HepG2 (cell line): Measurements from ENCODE around the gene RLF. TPM values are rescaled to one million over a fixed set of nuclear protein-coding genes. Genes with fewer than 3 reads are reported as not detected.

Experiments used
- ATAC-seq: fragments of 200-7000 bp; cut with Tn5 transposase; 3 replicates; pipeline ENCODE4 v1.9.1; 2020; ENCODE audit warnings: mild to moderate bottlenecking, moderate library complexity
- BruUV-seq: library from RNA; stranded (reverse); fragments of 400-500 nt; replicated peaks from 2 replicates; lab custom pipeline; 2021; lab: Mats Ljungman, UMichigan
- CTCF ChIA-PET: fragments of 300-600 bp; formaldehyde crosslinking; extraction: SDS; loops from one replicate; lab custom pipeline; 2021; ENCODE audit warnings: low total read pairs, inconsistent platforms, low intra/inter-chr PET ratio; lab: Yijun Ruan, JAX
- POLR2A ChIA-PET: fragments of 350-600 bp; sonication (Branson Sonifier 250); formaldehyde crosslinking; loops from one replicate; lab custom pipeline; 2020; ENCODE audit warnings: antibody characterized with exemption, inconsistent platforms; lab: Yijun Ruan, JAX
- DNase-seq: peaks from one replicate; pipeline ENCODE4 v3.0.0-alpha.2; 2015; ENCODE audit warnings: low spot score
- FAIRE-seq: peaks from 3 replicates; lab custom pipeline; 2011; peaks lifted over from hg19 to GRCh38; lab: Jason Lieb, UNC
- H2AFZ ChIP-seq: one replicate; pipeline ENCODE4 v1.6.1; 2011; ENCODE audit warnings: low read length, inconsistent platforms
- H3K27ac ChIP-seq: fragments of 300-600 bp; 3 replicates; pipeline ENCODE4 v1.8.0; 2011; ENCODE audit warnings: mixed run types, mild to moderate bottlenecking, mixed read lengths, low read length, inconsistent platforms; ENCODE audit not compliant: insufficient read depth; ENCODE audit errors: extremely low read length
- H3K27me3 ChIP-seq, 2 experiments: fragments of 200-600 bp in 1 of 2; 2 replicates in 1 of 2; 3 replicates in 1 of 2; pipeline versions ENCODE4 v1.6.0 to v1.8.0; 2011; ENCODE audit warnings: low read length in 2 of 2, mild to moderate bottlenecking in 2 of 2, moderate library complexity in 2 of 2, inconsistent platforms in 1 of 2; ENCODE audit not compliant: insufficient read depth in 2 of 2, control insufficient read depth in 1 of 2
- H3K36me3 ChIP-seq, 2 experiments: fragments of 200-600 bp in 1 of 2; replicated peaks in 1 of 2; 2 replicates in 1 of 2; 3 replicates in 1 of 2; pipeline versions ENCODE4 v1.5.1 to v1.8.0; 2011; ENCODE audit warnings: low read length in 2 of 2, inconsistent platforms in 1 of 2; ENCODE audit not compliant: insufficient read depth in 2 of 2, control insufficient read depth in 1 of 2
- H3K4me1 ChIP-seq: 2 replicates; pipeline ENCODE4 v1.5.1; 2012; ENCODE audit warnings: low read length, inconsistent platforms; ENCODE audit not compliant: insufficient read depth
- H3K4me2 ChIP-seq: 2 replicates; pipeline ENCODE4 v1.6.0; 2011; ENCODE audit warnings: low read depth, low read length, inconsistent platforms
- H3K4me3 ChIP-seq, 3 experiments: fragments of 200-600 bp in 1 of 3; sonication (generic), shearing (Covaris generic) in 1 of 3; replicated peaks in 1 of 3; 2 replicates each; pipeline ENCODE4 v1.5.1; 2011 to 2016; ENCODE audit warnings: low read length in 3 of 3, inconsistent platforms in 2 of 3, low read depth in 2 of 3, mild to moderate bottlenecking in 2 of 3, control low read depth in 1 of 3, mixed read lengths in 1 of 3; ENCODE audit not compliant: insufficient read depth in 1 of 3
- H3K79me2 ChIP-seq: one replicate; pipeline ENCODE4 v1.6.1; 2011; ENCODE audit warnings: low read length, inconsistent platforms; ENCODE audit not compliant: insufficient read depth
- H3K9ac ChIP-seq: 2 replicates; pipeline ENCODE4 v1.6.0; 2011; ENCODE audit warnings: mild to moderate bottlenecking, low read depth, low read length, inconsistent platforms; ENCODE audit not compliant: insufficient read depth
- H3K9me3 ChIP-seq: 2 replicates; pipeline ENCODE4 v1.5.1; 2012; ENCODE audit warnings: mild to moderate bottlenecking, low read length
- H4K20me1 ChIP-seq: 2 replicates; pipeline ENCODE4 v1.6.0; 2011; ENCODE audit warnings: inconsistent platforms, mild to moderate bottlenecking, low read length, moderate library complexity; ENCODE audit not compliant: insufficient read depth
- CREB3 ChIP-seq: sonication (generic); formaldehyde crosslinking; IDR thresholded peaks from 2 replicates; pipeline ENCODE4 v1.5.0; 2020; ENCODE audit warnings: missing genetic modification reagents
- FOSL1 ChIP-seq: sonication (generic); formaldehyde crosslinking; IDR thresholded peaks from 2 replicates; pipeline ENCODE4 v1.9.0; 2021; ENCODE audit warnings: missing genetic modification reagents, borderline replicate concordance
- GLMP ChIP-seq: sonication (generic); formaldehyde crosslinking; IDR thresholded peaks from 2 replicates; pipeline ENCODE4 v1.9.0; 2021; ENCODE audit warnings: missing genetic modification reagents, mild to moderate bottlenecking, borderline replicate concordance
- HOXA5 ChIP-seq: sonication (generic); formaldehyde crosslinking; IDR thresholded peaks from 2 replicates; pipeline ENCODE4 v1.4.0; 2020; ENCODE audit warnings: missing genetic modification reagents
- KDM2A ChIP-seq: sonication (generic); formaldehyde crosslinking; IDR thresholded peaks from 2 replicates; pipeline ENCODE4 v1.4.0; 2020; ENCODE audit warnings: low read depth, missing genetic modification reagents, borderline replicate concordance
- MNT ChIP-seq: fragments of 450-650 bp; IDR thresholded peaks from 2 replicates; pipeline ENCODE4 v1.6.1; 2016
- MTA3 ChIP-seq: sonication (generic); formaldehyde crosslinking; IDR thresholded peaks from 2 replicates; pipeline ENCODE4 v1.4.0; 2020; ENCODE audit warnings: missing genetic modification reagents
- MXD1 ChIP-seq: sonication (generic); formaldehyde crosslinking; IDR thresholded peaks from 2 replicates; pipeline ENCODE4 v1.4.0; 2020; ENCODE audit warnings: mild to moderate bottlenecking, missing genetic modification reagents
- MXI1 ChIP-seq: IDR thresholded peaks from 3 replicates; pipeline ENCODE4 v1.6.1; 2012; ENCODE audit warnings: low read depth, low read length, inconsistent platforms, borderline replicate concordance
- PITX1 ChIP-seq: sonication (generic); formaldehyde crosslinking; IDR thresholded peaks from 2 replicates; pipeline ENCODE4 v1.5.1; 2020; ENCODE audit warnings: mild to moderate bottlenecking, missing genetic modification reagents
- PLRG1 ChIP-seq: fragments of 450-650 bp; conservative IDR thresholded peaks from 2 replicates; pipeline ENCODE4 v1.6.1; 2016
- TEF ChIP-seq: sonication (generic); formaldehyde crosslinking; IDR thresholded peaks from 2 replicates; pipeline ENCODE4 v1.5.0; 2020; ENCODE audit warnings: missing genetic modification reagents
- ZC3H4 ChIP-seq: sonication (generic); formaldehyde crosslinking; IDR thresholded peaks from 2 replicates; pipeline ENCODE4 v1.4.0; 2020; ENCODE audit warnings: missing genetic modification reagents, borderline replicate concordance
- ZMYM3 ChIP-seq: sonication (generic); formaldehyde crosslinking; IDR thresholded peaks from 2 replicates; pipeline ENCODE4 v1.5.1; 2020; ENCODE audit warnings: mild to moderate bottlenecking, missing genetic modification reagents
- ZSCAN21 ChIP-seq: sonication (generic); formaldehyde crosslinking; IDR thresholded peaks from 2 replicates; pipeline ENCODE4 v1.8.0; 2022; ENCODE audit warnings: mild to moderate bottlenecking, missing genetic modification reagents, moderate library complexity, borderline replicate concordance
- WGBS: methylation state at CpG from one replicate; pipeline ENCODE4 v1.1.6; 2017; ENCODE audit warnings: low lambda C conversion rate; 5-methylcytosine and 5-hydroxymethylcytosine counted together
- in situ Hi-C: cut with HindIII; loops from 2 replicates; pipeline ENCODE4 v1.10.0; 2017; ENCODE audit warnings: low pct_unique_long_range_greater_than_20kb; ENCODE audit not compliant: extremely low pct_ligation_motif_present
- intact Hi-C: fragments of 100-400 bp; cut with micrococcal nuclease; formaldehyde crosslinking; loops from one replicate; pipeline ENCODE4 v1.10.0; 2022; ENCODE audit not compliant: unreplicated experiment
- polyA plus RNA-seq, 8 experiments: library from polyadenylated mRNA; depleted of rRNA in 3 of 8; stranded (reverse) in 7 of 8; unstranded in 1 of 8; fragments of >200 nt; fragmentation: Illumina TruSeq in 4 of 8; extraction: Trizol in 4 of 8; gene quantifications; 2 replicates each; pipeline versions ENCODE4 v1.2.1 to v1.2.3, GENCODE V29; 2011 to 2016; ENCODE audit warnings: low read depth in 4 of 8, missing spikeins in 1 of 8, mixed read lengths in 1 of 8; ENCODE audit not compliant: insufficient read depth in 1 of 8
- total RNA-seq, 5 experiments: library from RNA; depleted of rRNA; stranded (reverse); fragments of >200 nt; fragmentation: Illumina TruSeq; extraction: Trizol; gene quantifications; 2 replicates each; pipeline ENCODE4 v1.2.3, GENCODE V29; 2016; ENCODE audit warnings: low read depth in 1 of 5
- TF ChIP-seq, protein P1 (sequence below): sonication (generic); formaldehyde crosslinking; conservative IDR thresholded peaks from 2 replicates; pipeline ENCODE4 v1.4.0; 2020; ENCODE audit warnings: mild to moderate bottlenecking, missing genetic modification reagents, moderate library complexity

Gene RLF
- total and polyA plus RNA-seq, 2 of the 13 experiments (the other 11 are each of a cell fraction or from before 2014, with no cell fraction given), result 9.0 to 15.7 TPM

- WGBS, result 58% methylated on average over 6 of the region's 6 CpGs
- Histone ChIP-seq H2AFZ (no peak overlapping the region), H3K4me1 (peaks cover 19% of the 10 kb centered on the region), H3K79me2 (peaks cover 36% of the 10 kb centered on the region), H3K36me3 (peaks cover 3 to 15% of the 10 kb centered on the region in 2 experiments; a peak in 4 of 5 replicates), H3K4me3 (peak overlapping the region; percentile 82 to 87 (median 86); a peak in 5 of 6 replicates), H3K27ac (peak overlapping the region; percentile 98), H3K4me2 (peak overlapping the region; percentile 68), H4K20me1 (no peaks in the 10 kb centered on the region), H3K9ac (peak overlapping the region; percentile 99), H3K9me3 (no peaks in the 10 kb centered on the region), H3K27me3 (no peaks in the 10 kb centered on the region; a peak in 1 of 5 replicates)
- ChIA-PET CTCF (no interaction called here), POLR2A (no interaction called here)
- no peak for DNase-seq
- FAIRE-seq, result no peak
- intact Hi-C loops, result loop anchor here (5.0 to 10.0 kb wide), 2 partner anchors 58 to 94 kb away; partner anchors contain the start of genes COL9A2 and RLF
- in situ Hi-C loops, result no loop called here
- no TSS peak for BruUV-seq
- no peak for ATAC-seq
- TF ChIP-seq MXI1, result no peak
- no peak for TF ChIP-seq ZMYM3
- TF ChIP-seq, protein P1, sequence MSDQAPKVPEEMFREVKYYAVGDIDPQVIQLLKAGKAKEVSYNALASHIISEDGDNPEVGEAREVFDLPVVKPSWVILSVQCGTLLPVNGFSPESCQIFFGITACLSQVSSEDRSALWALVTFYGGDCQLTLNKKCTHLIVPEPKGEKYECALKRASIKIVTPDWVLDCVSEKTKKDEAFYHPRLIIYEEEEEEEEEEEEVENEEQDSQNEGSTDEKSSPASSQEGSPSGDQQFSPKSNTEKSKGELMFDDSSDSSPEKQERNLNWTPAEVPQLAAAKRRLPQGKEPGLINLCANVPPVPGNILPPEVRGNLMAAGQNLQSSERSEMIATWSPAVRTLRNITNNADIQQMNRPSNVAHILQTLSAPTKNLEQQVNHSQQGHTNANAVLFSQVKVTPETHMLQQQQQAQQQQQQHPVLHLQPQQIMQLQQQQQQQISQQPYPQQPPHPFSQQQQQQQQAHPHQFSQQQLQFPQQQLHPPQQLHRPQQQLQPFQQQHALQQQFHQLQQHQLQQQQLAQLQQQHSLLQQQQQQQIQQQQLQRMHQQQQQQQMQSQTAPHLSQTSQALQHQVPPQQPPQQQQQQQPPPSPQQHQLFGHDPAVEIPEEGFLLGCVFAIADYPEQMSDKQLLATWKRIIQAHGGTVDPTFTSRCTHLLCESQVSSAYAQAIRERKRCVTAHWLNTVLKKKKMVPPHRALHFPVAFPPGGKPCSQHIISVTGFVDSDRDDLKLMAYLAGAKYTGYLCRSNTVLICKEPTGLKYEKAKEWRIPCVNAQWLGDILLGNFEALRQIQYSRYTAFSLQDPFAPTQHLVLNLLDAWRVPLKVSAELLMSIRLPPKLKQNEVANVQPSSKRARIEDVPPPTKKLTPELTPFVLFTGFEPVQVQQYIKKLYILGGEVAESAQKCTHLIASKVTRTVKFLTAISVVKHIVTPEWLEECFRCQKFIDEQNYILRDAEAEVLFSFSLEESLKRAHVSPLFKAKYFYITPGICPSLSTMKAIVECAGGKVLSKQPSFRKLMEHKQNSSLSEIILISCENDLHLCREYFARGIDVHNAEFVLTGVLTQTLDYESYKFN (CRISPR knock-in tag), result no peak
- TF ChIP-seq TEF, result no peak
- TF ChIP-seq HOXA5 (CRISPR knock-in tag), result no peak
- no peak for TF ChIP-seq PLRG1
- TF ChIP-seq PITX1 (CRISPR knock-in tag), result no peak
- TF ChIP-seq MTA3 (CRISPR knock-in tag), result no peak
- TF ChIP-seq KDM2A (CRISPR knock-in tag), result no peak
- TF ChIP-seq MNT, result no peak
- TF ChIP-seq CREB3 (CRISPR knock-in tag), result no peak
- no peak for TF ChIP-seq ZC3H4 (CRISPR knock-in tag)
- no peak for TF ChIP-seq MXD1 (CRISPR knock-in tag)
- TF ChIP-seq FOSL1, result no peak
- no peak for TF ChIP-seq ZSCAN21 (CRISPR knock-in tag)
- no peak for TF ChIP-seq GLMP (CRISPR knock-in tag)
Observed at GRCh38 chr1:40256401-40257084, 95.4 kb downstream of the RLF start.
